ENCODE results near the gene TNC. TPM values are rescaled to one million over a fixed set of nuclear protein-coding genes. Genes with fewer than 3 reads are reported as not detected.

TNC gene
- polyA plus RNA-seq, 3 donors: 0.02 TPM; not detected in 2

DNA sequence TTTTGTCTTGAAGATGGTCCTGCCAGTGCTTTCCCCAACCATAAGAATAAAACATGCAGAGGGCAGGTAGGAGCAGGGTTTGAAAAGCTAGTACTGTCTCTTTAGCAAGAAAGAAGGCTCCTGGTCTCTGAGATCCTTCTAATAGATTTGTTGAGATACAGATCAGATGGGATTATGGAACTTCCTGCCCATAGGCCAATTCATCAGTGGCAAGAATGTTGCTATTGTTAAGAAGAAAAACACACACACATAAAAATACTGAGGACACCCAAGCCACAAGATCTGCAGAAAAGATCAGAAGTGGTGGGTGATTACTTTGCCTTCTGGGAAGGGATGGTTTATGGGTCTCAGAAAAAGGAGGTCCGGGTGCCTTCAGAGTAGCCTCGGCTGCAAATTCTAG is 59.8 kb downstream of the TNC start:
- Histone ChIP-seq H3K4me1 (ENCODE audit: control insufficient read depth in 1 of 2, insufficient read depth in 2 of 2, low read length in 2 of 2) (no peaks in the 10 kb centered on the region), H2AFZ (ENCODE audit: insufficient read depth, low read depth, low read length, poor library complexity, severe bottlenecking) (no peak overlapping the region), H3K79me2 (ENCODE audit: insufficient read depth, low read length) (no peaks in the 10 kb centered on the region), H3K4me2 (replicated peaks; ENCODE audit: extremely low read depth, low read length, poor library complexity, severe bottlenecking) (no peak overlapping the region), H4K20me1 (ENCODE audit: insufficient read depth, low read length) (no peaks in the 10 kb centered on the region), H3K27me3 (ENCODE audit: control insufficient read depth in 2 of 2, insufficient read depth in 2 of 2, low read length in 2 of 2) (peaks cover 7 to 14% of the 10 kb centered on the region in 2 donors), H3K9ac (ENCODE audit: insufficient read depth, low read length, poor library complexity, severe bottlenecking) (no peak overlapping the region), H3K36me3 (replicated peaks in 1 of 2; ENCODE audit: control insufficient read depth in 1 of 2, insufficient read depth in 2 of 2, low read length in 2 of 2) (no peaks in the 10 kb centered on the region), H3K27ac (ENCODE audit: low read depth in 1 of 2, low read length in 2 of 2) (no peak overlapping the region), H3K9me3 (replicated peaks in 1 of 2; ENCODE audit: control insufficient read depth in 1 of 2, insufficient read depth in 1 of 2, low read length in 2 of 2) (no peaks in the 10 kb centered on the region), H3K4me3 (replicated peaks in 1 of 3; ENCODE audit: low read depth in 2 of 3, low read length in 3 of 3) (no peak overlapping the region)
- DNase-seq: no peak
- Mint-ChIP-seq H3K4me3 (no peak overlapping the region), H3K36me3 (no peaks in the 10 kb centered on the region), H3K9me3 (peaks cover 0 to 2% (median 0%) of the 10 kb centered on the region in 7 donors), H3K27me3 (ENCODE audit: low read depth in 3 of 3) (peaks cover 20 to 30% (median 23%) of the 10 kb centered on the region in 3 donors), H3K27ac (no peak overlapping the region), H3K4me1 (peaks cover 7% of the 10 kb centered on the region)
- WGBS (ENCODE audit: insufficient coverage): 100% methylated on average over 2 of the region's 2 CpGs
- intact Hi-C loops (cut with micrococcal nuclease): no loop called here
- TF ChIP-seq, protein P1, sequence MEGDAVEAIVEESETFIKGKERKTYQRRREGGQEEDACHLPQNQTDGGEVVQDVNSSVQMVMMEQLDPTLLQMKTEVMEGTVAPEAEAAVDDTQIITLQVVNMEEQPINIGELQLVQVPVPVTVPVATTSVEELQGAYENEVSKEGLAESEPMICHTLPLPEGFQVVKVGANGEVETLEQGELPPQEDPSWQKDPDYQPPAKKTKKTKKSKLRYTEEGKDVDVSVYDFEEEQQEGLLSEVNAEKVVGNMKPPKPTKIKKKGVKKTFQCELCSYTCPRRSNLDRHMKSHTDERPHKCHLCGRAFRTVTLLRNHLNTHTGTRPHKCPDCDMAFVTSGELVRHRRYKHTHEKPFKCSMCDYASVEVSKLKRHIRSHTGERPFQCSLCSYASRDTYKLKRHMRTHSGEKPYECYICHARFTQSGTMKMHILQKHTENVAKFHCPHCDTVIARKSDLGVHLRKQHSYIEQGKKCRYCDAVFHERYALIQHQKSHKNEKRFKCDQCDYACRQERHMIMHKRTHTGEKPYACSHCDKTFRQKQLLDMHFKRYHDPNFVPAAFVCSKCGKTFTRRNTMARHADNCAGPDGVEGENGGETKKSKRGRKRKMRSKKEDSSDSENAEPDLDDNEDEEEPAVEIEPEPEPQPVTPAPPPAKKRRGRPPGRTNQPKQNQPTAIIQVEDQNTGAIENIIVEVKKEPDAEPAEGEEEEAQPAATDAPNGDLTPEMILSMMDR (IDR thresholded peaks at IDR 0.05): no peak

DNA sequence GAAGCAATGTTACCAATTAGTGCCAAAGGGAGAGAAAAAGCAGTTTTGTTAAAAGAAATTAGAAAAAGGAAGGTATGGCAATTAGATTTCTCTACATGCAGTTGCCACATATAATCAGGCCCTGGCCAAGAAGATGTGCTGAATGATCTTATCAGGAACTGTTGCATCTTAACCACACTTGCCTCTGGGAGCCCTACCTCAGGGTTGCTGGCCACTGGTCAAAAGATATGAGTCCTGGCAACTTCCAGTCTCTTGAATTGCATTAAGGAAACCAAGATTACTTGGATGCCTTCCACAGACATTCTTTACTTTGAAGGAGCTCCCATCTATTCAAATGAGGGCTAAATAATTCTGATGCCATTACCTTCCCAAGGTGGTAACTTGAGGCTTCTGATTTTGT is 60.4 kb downstream of the TNC start:
- no peaks in the 10 kb centered on the region for H3K36me3 Mint-ChIP-seq
- intact Hi-C loops (cut with micrococcal nuclease): no loop called here
- Histone ChIP-seq H3K36me3 (replicated peaks in 1 of 2; ENCODE audit: control insufficient read depth in 1 of 2, insufficient read depth in 2 of 2, low read length in 2 of 2) (no peaks in the 10 kb centered on the region), H3K4me3 (replicated peaks in 1 of 3; ENCODE audit: low read depth in 2 of 3, low read length in 3 of 3) (no peak overlapping the region), H2AFZ (ENCODE audit: insufficient read depth, low read depth, low read length, poor library complexity, severe bottlenecking) (no peak overlapping the region), H3K4me1 (ENCODE audit: control insufficient read depth in 1 of 2, insufficient read depth in 2 of 2, low read length in 2 of 2) (no peaks in the 10 kb centered on the region), H4K20me1 (ENCODE audit: insufficient read depth, low read length) (no peaks in the 10 kb centered on the region), H3K9ac (ENCODE audit: insufficient read depth, low read length, poor library complexity, severe bottlenecking) (no peak overlapping the region), H3K4me2 (replicated peaks; ENCODE audit: extremely low read depth, low read length, poor library complexity, severe bottlenecking) (no peak overlapping the region), H3K27me3 (ENCODE audit: control insufficient read depth in 2 of 2, insufficient read depth in 2 of 2, low read length in 2 of 2) (peaks cover 7 to 14% of the 10 kb centered on the region in 2 donors), H3K79me2 (ENCODE audit: insufficient read depth, low read length) (no peaks in the 10 kb centered on the region), H3K9me3 (replicated peaks in 1 of 2; ENCODE audit: control insufficient read depth in 1 of 2, insufficient read depth in 1 of 2, low read length in 2 of 2) (no peaks in the 10 kb centered on the region), H3K27ac (ENCODE audit: low read depth in 1 of 2, low read length in 2 of 2) (no peak overlapping the region)
- H3K4me3 Mint-ChIP-seq: no peak overlapping the region
- DNase-seq: no peak
- TF ChIP-seq, protein P1 (IDR thresholded peaks at IDR 0.05): no peak
- H3K27me3 Mint-ChIP-seq (ENCODE audit: low read depth in 3 of 3): peaks cover 20 to 28% (median 28%) of the 10 kb centered on the region in 3 donors
- peaks cover 0 to 2% (median 0%) of the 10 kb centered on the region in 7 donors for H3K9me3 Mint-ChIP-seq
- H3K4me1 Mint-ChIP-seq: peaks cover 7% of the 10 kb centered on the region
- H3K27ac Mint-ChIP-seq: no peak overlapping the region
